Testis (tissue), 2 donors: ENCODE results near the gene SSR2.

Experiments
- POLR2A ChIP-seq: fragments of 450-650 bp; IDR thresholded peaks from one replicate; pipeline ENCODE4 v1.6.1; 2017; ENCODE audit warnings: antibody characterized with exemption, mild to moderate bottlenecking, moderate library complexity
- TF ChIP-seq, protein P1 (sequence below), 3 experiments: fragments of 450-650 bp in 2 of 3; fragments of 200-600 bp in 1 of 3; sonication (generic) in 1 of 3; IDR thresholded peaks; one replicate each; pipeline ENCODE4 v1.5.1; 2016 to 2019; ENCODE audit warnings: antibody characterized with exemption in 3 of 3, mild to moderate bottlenecking in 2 of 3, moderate library complexity in 1 of 3

DNA sequence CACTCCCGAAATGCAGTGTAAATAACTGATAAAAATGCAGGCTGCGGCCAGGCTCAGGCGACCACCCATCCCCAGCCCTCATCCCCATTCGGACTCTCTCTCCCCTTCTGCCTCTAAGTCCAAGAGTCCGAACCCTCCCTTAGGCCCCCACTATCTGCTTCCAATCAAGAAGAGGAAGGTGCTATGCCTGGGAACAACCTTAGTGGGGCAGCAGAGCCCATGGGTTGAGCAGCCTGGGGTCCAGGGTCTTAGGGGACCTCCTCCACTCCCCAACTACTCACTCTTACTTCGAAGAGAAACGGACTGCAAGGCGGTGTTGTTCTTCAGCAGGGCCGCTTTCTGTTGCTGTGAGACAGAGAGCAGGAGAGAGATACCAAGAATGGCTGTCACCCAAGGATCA lies 54.6 kb downstream of the SSR2 start:
- TF ChIP-seq, protein P1, sequence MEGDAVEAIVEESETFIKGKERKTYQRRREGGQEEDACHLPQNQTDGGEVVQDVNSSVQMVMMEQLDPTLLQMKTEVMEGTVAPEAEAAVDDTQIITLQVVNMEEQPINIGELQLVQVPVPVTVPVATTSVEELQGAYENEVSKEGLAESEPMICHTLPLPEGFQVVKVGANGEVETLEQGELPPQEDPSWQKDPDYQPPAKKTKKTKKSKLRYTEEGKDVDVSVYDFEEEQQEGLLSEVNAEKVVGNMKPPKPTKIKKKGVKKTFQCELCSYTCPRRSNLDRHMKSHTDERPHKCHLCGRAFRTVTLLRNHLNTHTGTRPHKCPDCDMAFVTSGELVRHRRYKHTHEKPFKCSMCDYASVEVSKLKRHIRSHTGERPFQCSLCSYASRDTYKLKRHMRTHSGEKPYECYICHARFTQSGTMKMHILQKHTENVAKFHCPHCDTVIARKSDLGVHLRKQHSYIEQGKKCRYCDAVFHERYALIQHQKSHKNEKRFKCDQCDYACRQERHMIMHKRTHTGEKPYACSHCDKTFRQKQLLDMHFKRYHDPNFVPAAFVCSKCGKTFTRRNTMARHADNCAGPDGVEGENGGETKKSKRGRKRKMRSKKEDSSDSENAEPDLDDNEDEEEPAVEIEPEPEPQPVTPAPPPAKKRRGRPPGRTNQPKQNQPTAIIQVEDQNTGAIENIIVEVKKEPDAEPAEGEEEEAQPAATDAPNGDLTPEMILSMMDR (IDR thresholded peaks at IDR 0.05) = no peak
- TF ChIP-seq POLR2A = no peak
